GM19324 (cell line): ENCODE results near the gene HCST.
"Not testable (repeated sequence)": the region's sequence is repeated elsewhere in the genome, so short reads cannot be mapped to it uniquely, and the experiment has no call there.

Experiments
- ATAC-seq: cut with Tn5 transposase; IDR thresholded peaks from one replicate; pipeline ENCODE4 v1.9.1; 2021; ENCODE audit warnings: mild to moderate bottlenecking, moderate library complexity; ENCODE audit not compliant: unreplicated experiment, low FRiP score

The HCST gene

GRCh38 chr19:35879068-35879467 lies 23.3 kb upstream of the HCST start:
- ATAC-seq = no peak

- no peak for ATAC-seq
Measured at GRCh38 chr19:35879770-35880317, 22.5 kb upstream of the HCST start.

- no peak for ATAC-seq
Measured at GRCh38 chr19:35882114-35882832, 20.1 kb upstream of the HCST start.

- ATAC-seq = no peak
Measured at GRCh38 chr19:35883882-35884281, 18.4 kb upstream of the HCST start.

GRCh38 chr19:35885225-35885738 lies 17.0 kb upstream of the HCST start:
- no peak for ATAC-seq

- no peak for ATAC-seq
Measured at GRCh38 chr19:35885904-35886303, 16.4 kb upstream of the HCST start.

GRCh38 chr19:35887197-35887596 lies 15.1 kb upstream of the HCST start:
- no peak for ATAC-seq

GRCh38 chr19:35888398-35888797 lies 13.9 kb upstream of the HCST start:
- ATAC-seq = no peak

- no peak for ATAC-seq
Measured at GRCh38 chr19:35889370-35890112, 12.8 kb upstream of the HCST start.

GRCh38 chr19:35890113-35890650 lies 12.1 kb upstream of the HCST start:
- no peak for ATAC-seq

- not testable (repeated sequence) for ATAC-seq
Measured at GRCh38 chr19:35891819-35892218, 10.5 kb upstream of the HCST start.

- ATAC-seq = no peak
Measured at GRCh38 chr19:35894342-35894741, 8.0 kb upstream of the HCST start.

GRCh38 chr19:35895911-35896642 lies 6.3 kb upstream of the HCST start:
- no peak for ATAC-seq

- ATAC-seq = no peak
Measured at GRCh38 chr19:35896643-35897040, 5.7 kb upstream of the HCST start.

- no peak for ATAC-seq
Measured at GRCh38 chr19:35897706-35898451, 4.5 kb upstream of the HCST start.

GRCh38 chr19:35898499-35898809 lies 3.9 kb upstream of the HCST start:
- ATAC-seq = no peak

GRCh38 chr19:35899547-35900214 lies 2.6 kb upstream of the HCST start:
- ATAC-seq = peak; percentile 46

GRCh38 chr19:35901055-35901644 lies 1.2 kb upstream of the HCST start:
- ATAC-seq = no peak

- no peak for ATAC-seq
Measured at GRCh38 chr19:35902870-35903475, 644 bp downstream of the HCST start.
